ENCODE data around the gene MACROD1. TPM values are rescaled to one million over a fixed set of nuclear protein-coding genes. Genes with fewer than 3 reads are reported as not detected.
A peak's percentile ranks its signal among the peaks of the same experiment; 100 is the strongest.

The MACROD1 gene
- polyA plus RNA-seq, 1 experiment, result 8.1 TPM

GRCh38 chr11:64062185-64063039 lies 103.5 kb downstream of the MACROD1 start:
- CTCF ChIA-PET, result no interaction called here
- Histone ChIP-seq H3K4me3 (ENCODE audit: low read depth, low read length) (no peak overlapping the region), H3K27ac (ENCODE audit: low read depth, low read length) (no peak overlapping the region), H3K27me3 (ENCODE audit: control insufficient read depth, insufficient read depth, low read length) (peaks cover 27% of the 10 kb centered on the region), H3K9me3 (ENCODE audit: control insufficient read depth, insufficient read depth, low read length) (no peaks in the 10 kb centered on the region; the same call in 1 of the 2 replicates)
- no peak for DNase-seq (ENCODE audit: low read depth, low spot score)
- POLR2A ChIA-PET, result no interaction called here
- no peak for TF ChIP-seq CTCF (IDR thresholded peaks at IDR 0.05; ENCODE audit: low read depth, low read length)

- no peak for DNase-seq (ENCODE audit: low read depth, low spot score)
- POLR2A ChIA-PET, result no interaction called here
- peak overlapping the region; percentile 55 for H3K4me3 ChIP-seq (ENCODE audit: low read depth, low read length)
- CTCF ChIA-PET, result interaction anchor here (0.9 kb wide), 1 partner anchor 8 kb away, joined by 6 read pairs; no protein-coding TSS in a partner anchor
- no peaks in the 10 kb centered on the region; the same call in 1 of the 2 replicates for H3K9me3 ChIP-seq (ENCODE audit: control insufficient read depth, insufficient read depth, low read length)
- no peak for TF ChIP-seq CTCF (IDR thresholded peaks at IDR 0.05; ENCODE audit: low read depth, low read length)
- H3K27me3 ChIP-seq (ENCODE audit: control insufficient read depth, insufficient read depth, low read length), result peaks cover 27% of the 10 kb centered on the region
- H3K27ac ChIP-seq (ENCODE audit: low read depth, low read length), result no peak overlapping the region
Measured at GRCh38 chr11:64060861-64061444, 105.0 kb downstream of the MACROD1 start.

DNA sequence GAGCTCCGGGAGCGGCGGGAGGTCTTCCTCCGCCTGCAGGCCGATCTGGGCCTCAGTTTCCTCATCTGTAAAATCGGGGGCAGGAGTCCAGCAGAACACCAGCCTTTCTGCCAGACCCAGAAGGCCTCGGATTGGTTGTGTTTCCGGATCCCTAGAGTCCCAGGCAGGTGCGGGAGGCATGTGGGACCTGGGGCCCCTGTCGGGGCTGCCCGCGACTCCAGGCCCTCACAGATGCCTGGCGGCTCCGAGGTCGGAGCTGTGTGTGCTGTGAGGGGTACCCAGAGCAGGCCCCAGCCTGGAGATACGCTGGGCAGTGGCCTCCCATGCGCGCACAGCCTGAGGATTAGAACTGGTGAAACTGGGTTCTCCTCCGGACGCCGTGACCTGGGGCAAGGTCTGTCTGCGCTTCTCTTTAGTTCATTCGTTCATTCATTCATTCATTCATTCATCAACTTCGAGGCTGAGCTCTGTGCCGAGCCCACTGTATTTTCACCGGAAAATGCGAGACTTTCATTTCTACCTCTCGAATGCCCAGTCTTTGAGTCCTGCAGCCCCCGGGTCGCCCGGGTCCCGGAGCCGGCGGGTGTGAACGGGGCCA lies 105.6 kb downstream of the MACROD1 start:
- DNase-seq (ENCODE audit: low read depth, low spot score), result no peak
- H3K27ac ChIP-seq (ENCODE audit: low read depth, low read length), result no peak overlapping the region
- ChIA-PET POLR2A (no interaction called here), CTCF (no interaction called here)
- no peaks in the 10 kb centered on the region; the same call in 1 of the 2 replicates for H3K9me3 ChIP-seq (ENCODE audit: control insufficient read depth, insufficient read depth, low read length)
- H3K4me3 ChIP-seq (ENCODE audit: low read depth, low read length), result peak overlapping the region; percentile 44
- H3K27me3 ChIP-seq (ENCODE audit: control insufficient read depth, insufficient read depth, low read length), result peaks cover 27% of the 10 kb centered on the region
- no peak for TF ChIP-seq CTCF (IDR thresholded peaks at IDR 0.05; ENCODE audit: low read depth, low read length)

GRCh38 chr11:64059339-64060140 lies 106.4 kb downstream of the MACROD1 start:
- H3K27ac ChIP-seq (ENCODE audit: low read depth, low read length), result no peak overlapping the region

More at GRCh38 chr11:64059339-64060140, 106.4 kb downstream of the MACROD1 start:
- no peak for DNase-seq (ENCODE audit: low read depth, low spot score)
- Histone ChIP-seq H3K27me3 (ENCODE audit: control insufficient read depth, insufficient read depth, low read length) (peaks cover 23% of the 10 kb centered on the region), H3K9me3 (ENCODE audit: control insufficient read depth, insufficient read depth, low read length) (no peaks in the 10 kb centered on the region; the same call in 1 of the 2 replicates), H3K4me3 (ENCODE audit: low read depth, low read length) (no peak overlapping the region)
- CTCF ChIA-PET, result no interaction called here
- POLR2A ChIA-PET, result no interaction called here
- no peak for TF ChIP-seq CTCF (IDR thresholded peaks at IDR 0.05; ENCODE audit: low read depth, low read length)

Data from AG04450 (cell line).